ENCODE measurements around the gene LRRC75A.
"Not testable (repeated sequence)": the region's sequence is repeated elsewhere in the genome, so short reads cannot be mapped to it uniquely, and the experiment has no call there.

LRRC75A gene

GRCh38 chr17:16447676-16448075, 44.3 kb downstream of the LRRC75A start:
- DNase-seq = no peak

DNA sequence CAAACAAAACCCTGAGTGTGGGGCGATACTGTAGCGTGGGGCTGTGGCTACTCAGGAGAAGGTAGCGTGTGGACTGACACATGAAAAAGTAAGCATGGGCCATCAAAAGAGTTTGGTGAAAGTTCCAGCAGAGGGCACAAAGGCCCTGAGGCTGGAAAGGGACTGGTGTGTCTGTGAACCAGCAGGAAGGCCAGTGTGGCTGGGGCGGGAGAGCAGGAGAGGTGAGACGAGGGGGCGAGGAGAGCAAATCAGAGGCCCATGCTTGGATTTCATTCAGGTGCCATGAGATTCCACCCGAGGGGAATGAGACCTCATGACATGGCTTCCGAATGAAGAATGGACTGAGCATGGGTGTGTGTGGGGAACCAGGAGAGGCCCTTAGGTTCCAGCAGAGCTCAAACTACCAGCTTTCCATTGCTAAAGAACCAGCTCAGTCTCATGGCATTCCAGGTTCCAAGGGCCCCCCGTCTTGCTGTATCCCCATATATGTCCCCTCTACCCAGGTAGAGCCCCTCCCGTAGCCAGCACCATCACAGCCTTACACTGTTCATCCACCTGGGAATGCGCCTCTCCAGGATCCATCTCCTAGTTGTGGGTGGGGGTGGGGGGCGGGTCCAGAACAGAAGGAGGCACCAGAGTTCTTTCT, 45.5 kb downstream of the LRRC75A start:
- no peak for DNase-seq

- no peak for DNase-seq
Measured at GRCh38 chr17:16444258-16444886, 47.6 kb downstream of the LRRC75A start.

DNA sequence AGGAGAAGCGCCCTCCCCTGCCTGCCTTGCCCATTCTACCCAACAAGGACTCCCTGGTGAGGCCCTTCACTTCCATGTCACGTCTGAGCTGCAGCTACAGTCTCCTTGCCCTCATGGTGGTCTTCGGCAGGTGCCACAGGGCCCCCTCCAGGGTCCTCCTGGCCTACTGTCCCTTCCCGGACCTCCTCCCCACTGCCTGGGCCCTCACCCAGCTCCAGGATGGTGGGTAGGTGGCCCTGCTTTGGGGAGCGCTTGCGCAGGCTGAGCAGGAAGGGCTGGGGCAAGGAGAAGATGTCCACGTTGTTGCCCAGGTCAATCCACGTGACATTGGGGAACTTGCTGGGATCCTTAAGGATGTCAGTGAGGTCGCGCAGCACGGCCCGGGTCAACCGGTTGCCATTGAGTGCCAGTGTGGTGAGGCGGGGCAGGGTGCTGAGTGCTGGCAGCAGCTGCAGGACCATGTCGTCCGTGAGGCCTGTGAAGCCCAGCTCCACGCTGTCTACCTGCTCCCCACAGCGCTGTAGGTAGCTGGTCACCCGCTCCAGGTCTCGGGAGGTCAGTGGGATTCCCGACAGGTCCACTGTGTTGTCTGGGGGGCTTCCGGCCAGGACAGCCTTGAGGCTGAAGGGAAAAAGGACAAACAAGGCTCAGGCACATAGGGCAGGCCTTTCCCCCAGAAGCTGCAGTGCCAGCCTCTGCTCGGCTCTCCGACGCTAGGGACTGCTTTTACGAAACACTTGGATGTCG, 48.3 kb downstream of the LRRC75A start:
- no peak for DNase-seq

GRCh38 chr17:16442594-16443510, 49.1 kb downstream of the LRRC75A start:
- DNase-seq = no peak

- DNase-seq = no peak
Measured at GRCh38 chr17:16442141-16442540, 49.9 kb downstream of the LRRC75A start.

- DNase-seq = no peak
Measured at GRCh38 chr17:16440901-16441629, 50.9 kb downstream of the LRRC75A start.

DNA sequence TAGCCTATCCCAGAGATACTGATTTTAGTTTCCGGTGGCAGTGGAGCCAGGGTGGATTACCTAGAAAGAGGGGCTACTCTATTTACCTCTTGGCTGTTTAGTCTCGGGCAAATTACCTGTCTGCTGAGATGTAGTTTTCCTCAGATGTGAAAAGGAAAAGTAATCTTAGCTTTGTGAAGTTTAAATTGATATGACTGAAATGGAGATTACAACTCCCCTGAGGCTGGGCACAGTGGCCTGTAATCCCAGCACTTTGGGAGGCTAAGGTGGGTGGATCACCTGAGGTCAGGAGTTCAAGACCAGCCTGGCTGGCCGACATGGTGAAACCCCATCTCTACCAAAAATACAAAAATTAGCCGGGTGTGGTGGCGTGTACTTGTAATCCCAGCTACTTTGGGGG, 51.6 kb downstream of the LRRC75A start:
- DNase-seq = not testable (repeated sequence)

GRCh38 chr17:16439811-16440351, 52.1 kb downstream of the LRRC75A start:
- DNase-seq = no peak

DNA sequence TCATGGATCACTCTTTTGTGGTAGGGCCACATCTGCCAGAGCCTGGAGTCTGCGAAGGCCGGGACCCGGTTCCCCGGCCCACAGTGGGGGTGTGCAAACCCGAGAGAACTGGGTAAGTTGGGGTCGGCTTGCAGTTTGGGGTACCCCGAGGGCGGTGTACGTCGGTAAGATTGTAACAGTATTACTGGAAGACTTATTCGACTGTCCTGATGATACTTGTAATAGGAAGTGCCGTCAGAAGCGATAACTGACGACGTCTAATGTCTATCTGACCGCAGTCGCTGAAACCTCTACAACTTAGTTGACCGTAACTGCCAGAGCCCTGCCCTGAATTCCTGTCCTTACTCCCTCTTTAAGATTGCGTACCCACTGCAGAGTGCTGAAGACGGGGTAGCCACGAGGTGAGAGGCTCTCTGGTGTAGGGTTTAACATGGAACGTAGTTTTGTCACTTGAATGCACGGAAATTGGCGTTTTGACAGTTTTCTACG, 52.6 kb downstream of the LRRC75A start:
- DNase-seq = no peak

DNA sequence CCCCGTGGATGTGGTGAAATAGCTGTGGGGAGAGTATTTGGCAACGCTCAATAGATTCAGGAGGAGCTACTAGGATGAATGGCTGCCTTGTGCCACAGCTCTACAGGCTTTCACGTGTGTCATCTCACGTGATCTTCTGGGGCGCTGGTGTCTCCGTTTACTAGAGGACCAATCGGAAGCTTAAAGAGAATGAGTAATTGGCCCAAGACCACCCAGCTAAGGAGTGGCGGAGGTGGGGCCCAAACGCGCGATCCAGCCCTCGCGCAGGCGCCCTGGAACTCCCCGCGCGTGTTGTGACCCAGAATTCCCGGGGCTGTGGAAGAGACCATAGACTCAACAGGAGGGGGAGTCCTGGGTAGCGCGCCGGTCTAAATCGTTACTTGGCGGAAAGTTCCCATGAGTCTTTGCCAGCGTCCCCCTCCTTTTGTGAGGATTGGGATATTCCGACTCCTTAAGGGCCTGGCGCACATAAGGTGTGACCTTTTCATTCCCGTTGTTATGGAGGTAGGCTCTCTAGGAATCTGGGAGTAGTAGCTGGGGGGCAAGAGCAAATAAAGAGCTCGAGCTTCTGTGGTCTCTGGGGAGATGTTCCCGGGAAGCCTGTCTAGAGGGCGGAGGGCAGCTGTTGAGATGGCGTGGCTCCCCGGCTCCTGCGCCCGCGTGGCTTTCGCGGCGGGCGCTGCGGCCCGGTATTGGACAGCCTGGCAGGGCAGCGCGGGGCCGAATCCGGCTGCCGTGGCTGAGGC, 53.3 kb downstream of the LRRC75A start:
- peak; percentile 98 for DNase-seq

DNA sequence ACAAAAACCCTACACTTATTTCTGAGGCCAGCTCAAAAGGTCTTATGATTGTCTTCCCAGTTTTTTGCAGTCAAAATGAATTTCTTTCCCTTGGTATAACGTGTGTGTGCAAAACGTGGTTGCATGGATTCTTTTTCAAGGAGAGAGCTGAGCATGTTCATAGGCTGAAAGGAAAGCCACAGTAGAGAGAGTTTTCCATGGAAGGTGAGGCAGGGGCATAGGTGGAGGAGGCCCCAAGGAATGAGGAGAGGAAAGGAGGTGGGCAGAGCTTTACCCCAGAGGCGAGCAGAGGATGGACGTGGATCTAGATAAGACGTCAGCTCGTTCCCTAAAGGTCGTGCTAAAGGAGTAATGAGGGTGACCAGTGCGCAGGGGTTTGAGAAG, 53.8 kb downstream of the LRRC75A start:
- no peak for DNase-seq

DNA sequence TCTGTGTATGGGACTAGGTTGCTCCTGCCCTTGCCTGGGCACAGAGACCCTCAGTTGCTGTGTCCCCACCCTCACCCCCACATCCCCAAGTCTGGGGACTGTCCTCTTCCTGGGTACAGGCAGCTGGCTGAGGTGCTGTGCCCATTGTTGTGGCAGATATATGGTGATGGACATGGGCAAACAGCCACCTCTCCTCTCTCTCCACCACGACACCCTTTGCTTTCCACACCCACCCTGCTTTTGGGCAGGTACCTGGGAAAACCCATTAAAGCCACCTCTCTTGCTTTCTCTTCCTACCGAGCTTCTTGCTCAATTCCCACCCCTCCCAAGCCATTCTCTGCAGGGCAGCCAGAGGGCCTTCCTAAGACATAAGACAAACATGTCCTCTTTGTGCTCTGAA, 54.9 kb downstream of the LRRC75A start:
- no peak for DNase-seq

- no peak for DNase-seq
Measured at GRCh38 chr17:16435925-16436886, 55.8 kb downstream of the LRRC75A start.

DNA sequence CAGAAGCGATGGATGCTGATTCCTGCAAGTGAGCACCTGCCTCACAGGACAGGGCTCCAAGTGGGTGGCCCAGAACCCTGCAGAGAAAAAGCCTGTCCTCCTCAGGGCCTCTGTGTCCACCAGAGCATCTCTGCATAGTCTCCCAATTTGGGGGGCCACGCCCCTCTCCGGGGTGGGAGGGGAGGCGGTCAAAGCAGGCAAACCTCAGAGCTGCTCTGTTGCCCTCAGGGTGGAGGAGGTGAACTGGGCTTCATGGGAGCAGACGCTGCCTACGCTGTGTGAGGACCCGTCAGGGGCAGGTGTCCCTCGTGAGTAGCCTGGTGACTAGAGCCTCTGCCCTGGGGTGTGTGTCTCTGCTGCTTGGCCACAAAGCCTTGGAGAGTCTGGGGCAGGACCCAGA, 57.3 kb downstream of the LRRC75A start:
- DNase-seq = no peak

GRCh38 chr17:16433514-16433913, 58.5 kb downstream of the LRRC75A start:
- DNase-seq = no peak

DNA sequence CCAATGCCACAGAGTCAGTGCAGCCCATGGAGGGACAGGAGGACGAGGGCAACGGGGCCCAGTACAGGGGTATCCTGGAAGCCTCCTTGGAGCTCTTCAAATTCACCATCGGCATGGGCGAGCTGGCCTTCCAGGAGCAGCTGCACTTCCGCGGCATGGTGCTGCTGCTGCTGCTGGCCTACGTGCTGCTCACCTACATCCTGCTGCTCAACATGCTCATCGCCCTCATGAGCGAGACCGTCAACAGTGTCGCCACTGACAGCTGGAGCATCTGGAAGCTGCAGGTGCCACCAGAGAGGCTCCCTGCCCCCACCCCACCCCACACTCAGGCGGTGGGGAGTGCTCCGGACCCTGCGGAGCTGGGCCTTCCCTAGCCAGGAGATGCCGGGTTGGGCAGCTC, 60.0 kb downstream of the LRRC75A start:
- DNase-seq = no peak

- no peak for DNase-seq
Measured at GRCh38 chr17:16430650-16431049, 61.3 kb downstream of the LRRC75A start.

DNA sequence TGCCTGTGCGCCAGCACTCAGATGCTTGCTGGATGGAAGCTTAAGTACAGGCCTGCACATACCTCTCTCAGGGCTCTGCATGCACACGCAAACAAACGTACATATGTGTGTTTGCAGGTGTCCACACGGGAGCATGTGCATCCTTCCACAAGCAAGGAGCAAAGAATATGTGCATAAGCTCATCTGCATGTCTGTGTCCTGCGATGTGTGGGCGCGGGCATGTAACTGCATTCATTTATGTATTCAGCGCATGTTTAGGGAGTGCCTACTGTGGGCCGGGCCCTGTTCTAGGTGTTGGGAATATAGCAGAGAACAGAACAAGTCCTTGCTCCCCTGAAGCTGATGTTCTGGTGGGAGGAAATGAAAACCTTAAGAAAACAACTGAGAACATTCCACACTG, 62.9 kb downstream of the LRRC75A start:
- no peak for DNase-seq

All from activated effector memory CD4-positive, alpha-beta T cell treated with anti-CD3 and anti-CD28 coated beads, Interleukin-2, amount 50 U/mL, for 16 hours (primary cell).